ENCODE results near the gene COG5.
A peak's percentile ranks its signal among the peaks of the same experiment; 100 is the strongest.

Gene COG5

GRCh38 chr7:107405559-107405958, 158.2 kb downstream of the COG5 start:
- DNase-seq: no peak
- Mint-ChIP-seq H3K36me3 (ENCODE audit: low read depth) (peaks cover 33% of the 10 kb centered on the region), H3K27ac (no peak overlapping the region), H3K4me3 (no peak overlapping the region), H3K9me3 (no peaks in the 10 kb centered on the region), H3K27me3 (ENCODE audit: low read depth, poor library complexity) (no peaks in the 10 kb centered on the region), H3K4me1 (peaks cover 12% of the 10 kb centered on the region)
- TF ChIP-seq CTCF (IDR thresholded peaks at IDR 0.05): no peak

- Mint-ChIP-seq H3K4me3 (no peak overlapping the region), H3K27ac (peak overlapping the region; percentile 33), H3K4me1 (peaks cover 13% of the 10 kb centered on the region), H3K9me3 (no peaks in the 10 kb centered on the region), H3K36me3 (ENCODE audit: low read depth) (peaks cover 29% of the 10 kb centered on the region), H3K27me3 (ENCODE audit: low read depth, poor library complexity) (no peaks in the 10 kb centered on the region)
- no peak for DNase-seq
- no peak for TF ChIP-seq CTCF (IDR thresholded peaks at IDR 0.05)
Measured at GRCh38 chr7:107404740-107405537, 158.8 kb downstream of the COG5 start.

- Mint-ChIP-seq H3K36me3 (ENCODE audit: low read depth) (peaks cover 43% of the 10 kb centered on the region), H3K4me3 (no peak overlapping the region), H3K9me3 (peaks cover 5% of the 10 kb centered on the region), H3K27ac (no peak overlapping the region), H3K27me3 (ENCODE audit: low read depth, poor library complexity) (no peaks in the 10 kb centered on the region), H3K4me1 (peaks cover 23% of the 10 kb centered on the region)
- TF ChIP-seq CTCF (IDR thresholded peaks at IDR 0.05): no peak
- no peak for DNase-seq
Measured at GRCh38 chr7:107398161-107398560, 165.6 kb downstream of the COG5 start.

- Mint-ChIP-seq H3K27ac (no peak overlapping the region), H3K36me3 (ENCODE audit: low read depth) (peaks cover 32% of the 10 kb centered on the region), H3K4me3 (no peak overlapping the region), H3K4me1 (peaks cover 30% of the 10 kb centered on the region), H3K27me3 (ENCODE audit: low read depth, poor library complexity) (no peaks in the 10 kb centered on the region), H3K9me3 (peaks cover 5% of the 10 kb centered on the region)
- TF ChIP-seq CTCF (IDR thresholded peaks at IDR 0.05): no peak
- no peak for DNase-seq
Measured at GRCh38 chr7:107396990-107397389, 166.7 kb downstream of the COG5 start.

GRCh38 chr7:107396081-107396480, 167.6 kb downstream of the COG5 start:
- peaks cover 5% of the 10 kb centered on the region for H3K9me3 Mint-ChIP-seq
- no peak for TF ChIP-seq CTCF (IDR thresholded peaks at IDR 0.05)
- peaks cover 32% of the 10 kb centered on the region for H3K4me1 Mint-ChIP-seq
- H3K27me3 Mint-ChIP-seq (ENCODE audit: low read depth, poor library complexity): no peaks in the 10 kb centered on the region
- H3K27ac Mint-ChIP-seq: no peak overlapping the region
- no peak overlapping the region for H3K4me3 Mint-ChIP-seq
- peaks cover 27% of the 10 kb centered on the region for H3K36me3 Mint-ChIP-seq (ENCODE audit: low read depth)
- no peak for DNase-seq

- DNase-seq: no peak
- Mint-ChIP-seq H3K4me3 (no peak overlapping the region), H3K27me3 (ENCODE audit: low read depth, poor library complexity) (no peaks in the 10 kb centered on the region), H3K36me3 (ENCODE audit: low read depth) (peaks cover 27% of the 10 kb centered on the region), H3K27ac (no peak overlapping the region), H3K9me3 (peaks cover 5% of the 10 kb centered on the region), H3K4me1 (peaks cover 40% of the 10 kb centered on the region)
- no peak for TF ChIP-seq CTCF (IDR thresholded peaks at IDR 0.05)
Measured at GRCh38 chr7:107394831-107395230, 168.9 kb downstream of the COG5 start.
